HepG2 (cell line): ENCODE data around the gene PDCL3. TPM values are rescaled to one million over a fixed set of nuclear protein-coding genes. Genes with fewer than 3 reads are reported as not detected.

ENCODE experiments used
- CHCHD3 ChIP-seq: sonication (generic); formaldehyde crosslinking; IDR thresholded peaks from 2 replicates; pipeline ENCODE4 v1.8.0; 2022; ENCODE audit warnings: mild to moderate bottlenecking, missing genetic modification reagents, moderate library complexity
- FOXP4 ChIP-seq: sonication (generic); formaldehyde crosslinking; IDR thresholded peaks from 2 replicates; pipeline ENCODE4 v1.4.0; 2020; ENCODE audit warnings: missing genetic modification reagents
- NCOA5 ChIP-seq: sonication (generic); formaldehyde crosslinking; IDR thresholded peaks from 2 replicates; pipeline ENCODE4 v1.4.0; 2020; ENCODE audit warnings: missing genetic modification reagents
- RNF219 ChIP-seq: sonication (generic); formaldehyde crosslinking; IDR thresholded peaks from 2 replicates; pipeline ENCODE4 v1.5.0; 2020; ENCODE audit warnings: mild to moderate bottlenecking, missing genetic modification reagents
- SALL2 ChIP-seq: sonication (generic); formaldehyde crosslinking; IDR thresholded peaks from 2 replicates; pipeline ENCODE4 v1.8.1; 2023; ENCODE audit warnings: mild to moderate bottlenecking, missing genetic modification reagents, inconsistent platforms
- SNAI1 ChIP-seq: sonication (generic); formaldehyde crosslinking; IDR thresholded peaks from 2 replicates; pipeline ENCODE4 v1.5.0; 2020; ENCODE audit warnings: mild to moderate bottlenecking, missing genetic modification reagents, borderline replicate concordance
- SP1 ChIP-seq, 2 experiments: fragments of 450-650 bp in 1 of 2; sonication (generic) in 1 of 2; formaldehyde crosslinking in 1 of 2; IDR thresholded peaks; 2 replicates each; pipeline versions ENCODE4 v1.4.0 to v1.6.1; 2016 to 2020; ENCODE audit warnings: missing genetic modification reagents in 1 of 2
- TOPORS ChIP-seq: sonication (generic); formaldehyde crosslinking; IDR thresholded peaks from 2 replicates; pipeline ENCODE4 v1.8.0; 2023; ENCODE audit warnings: mild to moderate bottlenecking, missing genetic modification reagents
- ZNF382 ChIP-seq: sonication (generic); formaldehyde crosslinking; IDR thresholded peaks from 2 replicates; pipeline ENCODE4 v1.5.0; 2020; ENCODE audit warnings: missing genetic modification reagents, mild to moderate bottlenecking, borderline replicate concordance
- ZNF746 ChIP-seq: sonication (generic); formaldehyde crosslinking; IDR thresholded peaks from 2 replicates; pipeline ENCODE4 v1.8.0; 2022; ENCODE audit warnings: mild to moderate bottlenecking, missing genetic modification reagents
- polyA plus RNA-seq, 8 experiments: library from polyadenylated mRNA; depleted of rRNA in 3 of 8; stranded (reverse) in 7 of 8; unstranded in 1 of 8; fragments of >200 nt; fragmentation: Illumina TruSeq in 4 of 8; extraction: Trizol in 4 of 8; gene quantifications; 2 replicates each; pipeline versions ENCODE4 v1.2.1 to v1.2.3, GENCODE V29; 2011 to 2016; ENCODE audit warnings: low read depth in 4 of 8, missing spikeins in 1 of 8, mixed read lengths in 1 of 8; ENCODE audit not compliant: insufficient read depth in 1 of 8
- total RNA-seq, 5 experiments: library from RNA; depleted of rRNA; stranded (reverse); fragments of >200 nt; fragmentation: Illumina TruSeq; extraction: Trizol; gene quantifications; 2 replicates each; pipeline ENCODE4 v1.2.3, GENCODE V29; 2016; ENCODE audit warnings: low read depth in 1 of 5
- TF ChIP-seq, protein P1 (sequence below): sonication (generic); formaldehyde crosslinking; IDR thresholded peaks from 2 replicates; pipeline ENCODE4 v1.5.1; 2020; ENCODE audit warnings: mild to moderate bottlenecking, missing genetic modification reagents
- TF ChIP-seq, protein P2 (sequence below): sonication (generic); formaldehyde crosslinking; conservative IDR thresholded peaks from 2 replicates; pipeline ENCODE4 v1.4.0; 2020; ENCODE audit warnings: mild to moderate bottlenecking, missing genetic modification reagents, moderate library complexity
- TF ChIP-seq, protein P3 (sequence below): sonication (generic); formaldehyde crosslinking; IDR thresholded peaks from 2 replicates; pipeline ENCODE4 v1.4.0; 2020; ENCODE audit warnings: missing genetic modification reagents
- TF ChIP-seq, protein P4 (sequence below): sonication (generic); formaldehyde crosslinking; IDR thresholded peaks from 2 replicates; pipeline ENCODE4 v1.8.0; 2023; ENCODE audit warnings: mild to moderate bottlenecking, missing genetic modification reagents

Gene PDCL3
- total and polyA plus RNA-seq, 2 of the 13 experiments (the other 11 are each of a cell fraction or from before 2014, with no cell fraction given): 14.4 to 24.4 TPM

DNA sequence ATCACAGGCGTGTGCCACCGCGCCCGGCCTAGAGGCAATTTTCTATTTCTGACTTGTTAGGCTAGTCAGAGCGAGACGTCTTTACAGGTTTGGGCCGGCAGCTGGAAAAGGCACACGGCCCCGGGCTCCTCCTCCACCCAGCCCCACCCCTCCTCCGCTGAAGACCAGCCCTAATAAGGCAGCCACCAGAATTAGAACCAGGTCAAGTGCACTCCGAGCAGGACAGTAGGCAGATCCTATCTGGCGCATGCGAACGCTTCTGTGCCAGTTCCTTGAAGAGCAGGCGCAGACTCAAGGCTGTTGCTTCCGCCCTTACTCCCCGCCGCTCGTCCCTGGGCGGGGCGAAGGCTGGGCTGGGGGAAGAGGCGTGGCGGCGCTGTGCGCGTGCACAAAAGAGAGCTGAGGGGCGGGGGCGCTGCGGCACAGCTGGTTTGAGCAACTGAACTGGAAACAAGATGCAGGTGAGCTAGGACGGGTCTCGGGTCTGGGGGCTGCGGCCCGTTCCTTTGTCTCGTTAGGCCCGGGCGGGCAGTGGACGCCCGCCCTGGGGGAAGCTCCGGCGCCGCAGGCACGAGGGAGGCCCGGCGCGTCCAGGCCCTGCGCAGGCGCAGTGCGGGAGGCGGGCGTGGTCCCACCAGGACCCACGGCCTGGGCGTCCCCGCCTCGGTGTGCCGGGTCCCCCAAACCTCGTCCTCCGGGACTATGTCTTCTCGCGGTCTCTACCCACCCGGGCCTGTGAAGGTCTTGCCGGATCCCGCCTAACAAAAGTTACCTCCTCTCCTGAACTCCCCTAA, at the start of gene PDCL3 (continued):
- TF ChIP-seq, protein P1, sequence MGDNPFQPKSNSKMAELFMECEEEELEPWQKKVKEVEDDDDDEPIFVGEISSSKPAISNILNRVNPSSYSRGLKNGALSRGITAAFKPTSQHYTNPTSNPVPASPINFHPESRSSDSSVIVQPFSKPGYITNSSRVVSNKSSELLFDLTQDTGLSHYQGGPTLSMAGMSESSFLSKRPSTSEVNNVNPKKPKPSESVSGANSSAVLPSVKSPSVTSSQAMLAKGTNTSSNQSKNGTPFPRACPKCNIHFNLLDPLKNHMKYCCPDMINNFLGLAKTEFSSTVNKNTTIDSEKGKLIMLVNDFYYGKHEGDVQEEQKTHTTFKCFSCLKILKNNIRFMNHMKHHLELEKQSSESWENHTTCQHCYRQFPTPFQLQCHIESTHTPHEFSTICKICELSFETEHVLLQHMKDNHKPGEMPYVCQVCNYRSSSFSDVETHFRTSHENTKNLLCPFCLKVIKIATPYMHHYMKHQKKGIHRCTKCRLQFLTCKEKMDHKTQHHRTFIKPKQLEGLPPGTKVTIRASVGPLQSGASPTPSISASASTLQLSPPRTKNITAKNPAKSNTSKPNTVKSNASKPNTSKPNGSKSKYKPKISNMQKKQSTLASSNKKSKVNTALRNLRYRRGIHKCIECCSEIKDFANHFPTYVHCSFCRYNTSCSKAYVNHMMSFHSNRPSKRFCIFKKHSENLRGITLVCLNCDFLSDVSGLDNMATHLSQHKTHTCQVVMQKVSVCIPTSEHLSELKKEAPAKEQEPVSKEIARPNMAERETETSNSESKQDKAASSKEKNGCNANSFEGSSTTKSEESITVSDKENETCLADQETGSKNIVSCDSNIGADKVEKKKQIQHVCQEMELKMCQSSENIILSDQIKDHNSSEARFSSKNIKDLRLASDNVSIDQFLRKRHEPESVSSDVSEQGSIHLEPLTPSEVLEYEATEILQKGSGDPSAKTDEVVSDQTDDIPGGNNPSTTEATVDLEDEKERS (CRISPR knock-in tag): peak; percentile 73
- TF ChIP-seq RNF219: no peak
- TF ChIP-seq, protein P2, sequence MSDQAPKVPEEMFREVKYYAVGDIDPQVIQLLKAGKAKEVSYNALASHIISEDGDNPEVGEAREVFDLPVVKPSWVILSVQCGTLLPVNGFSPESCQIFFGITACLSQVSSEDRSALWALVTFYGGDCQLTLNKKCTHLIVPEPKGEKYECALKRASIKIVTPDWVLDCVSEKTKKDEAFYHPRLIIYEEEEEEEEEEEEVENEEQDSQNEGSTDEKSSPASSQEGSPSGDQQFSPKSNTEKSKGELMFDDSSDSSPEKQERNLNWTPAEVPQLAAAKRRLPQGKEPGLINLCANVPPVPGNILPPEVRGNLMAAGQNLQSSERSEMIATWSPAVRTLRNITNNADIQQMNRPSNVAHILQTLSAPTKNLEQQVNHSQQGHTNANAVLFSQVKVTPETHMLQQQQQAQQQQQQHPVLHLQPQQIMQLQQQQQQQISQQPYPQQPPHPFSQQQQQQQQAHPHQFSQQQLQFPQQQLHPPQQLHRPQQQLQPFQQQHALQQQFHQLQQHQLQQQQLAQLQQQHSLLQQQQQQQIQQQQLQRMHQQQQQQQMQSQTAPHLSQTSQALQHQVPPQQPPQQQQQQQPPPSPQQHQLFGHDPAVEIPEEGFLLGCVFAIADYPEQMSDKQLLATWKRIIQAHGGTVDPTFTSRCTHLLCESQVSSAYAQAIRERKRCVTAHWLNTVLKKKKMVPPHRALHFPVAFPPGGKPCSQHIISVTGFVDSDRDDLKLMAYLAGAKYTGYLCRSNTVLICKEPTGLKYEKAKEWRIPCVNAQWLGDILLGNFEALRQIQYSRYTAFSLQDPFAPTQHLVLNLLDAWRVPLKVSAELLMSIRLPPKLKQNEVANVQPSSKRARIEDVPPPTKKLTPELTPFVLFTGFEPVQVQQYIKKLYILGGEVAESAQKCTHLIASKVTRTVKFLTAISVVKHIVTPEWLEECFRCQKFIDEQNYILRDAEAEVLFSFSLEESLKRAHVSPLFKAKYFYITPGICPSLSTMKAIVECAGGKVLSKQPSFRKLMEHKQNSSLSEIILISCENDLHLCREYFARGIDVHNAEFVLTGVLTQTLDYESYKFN (CRISPR knock-in tag): peak; percentile 66
- TF ChIP-seq FOXP4 (CRISPR knock-in tag): peak; percentile 16; the same call in 1 of the 2 replicates
- no peak; the same call in 1 of the 2 replicates for TF ChIP-seq CHCHD3
- TF ChIP-seq ZNF746 (CRISPR knock-in tag): peak; percentile 17; the same call in 1 of the 2 replicates
- TF ChIP-seq SALL2 (CRISPR knock-in tag): peak; percentile 90; the same call in 1 of the 2 replicates
- TF ChIP-seq TOPORS (CRISPR knock-in tag): no peak; the same call in 1 of the 2 replicates
- no peak for TF ChIP-seq NCOA5 (CRISPR knock-in tag)
- TF ChIP-seq, protein P3, sequence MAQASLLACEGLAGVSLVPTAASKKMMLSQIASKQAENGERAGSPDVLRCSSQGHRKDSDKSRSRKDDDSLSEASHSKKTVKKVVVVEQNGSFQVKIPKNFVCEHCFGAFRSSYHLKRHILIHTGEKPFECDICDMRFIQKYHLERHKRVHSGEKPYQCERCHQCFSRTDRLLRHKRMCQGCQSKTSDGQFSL (CRISPR knock-in tag): no peak; the same call in 1 of the 2 replicates
- TF ChIP-seq SP1 (IDR thresholded peaks at IDR 0.05): no peak
- peak; percentile 84 for TF ChIP-seq SP1 (CRISPR knock-in tag; IDR thresholded peaks at IDR 0.05)
- TF ChIP-seq SNAI1: no peak; the same call in none of the 2 replicates
- TF ChIP-seq, protein P4, sequence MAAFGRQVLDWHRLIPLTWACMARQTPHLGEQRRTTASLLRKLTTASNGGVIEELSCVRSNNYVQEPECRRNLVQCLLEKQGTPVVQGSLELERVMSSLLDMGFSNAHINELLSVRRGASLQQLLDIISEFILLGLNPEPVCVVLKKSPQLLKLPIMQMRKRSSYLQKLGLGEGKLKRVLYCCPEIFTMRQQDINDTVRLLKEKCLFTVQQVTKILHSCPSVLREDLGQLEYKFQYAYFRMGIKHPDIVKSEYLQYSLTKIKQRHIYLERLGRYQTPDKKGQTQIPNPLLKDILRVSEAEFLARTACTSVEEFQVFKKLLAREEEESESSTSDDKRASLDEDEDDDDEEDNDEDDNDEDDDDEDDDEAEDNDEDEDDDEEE (CRISPR knock-in tag): peak; percentile 97
- TF ChIP-seq ZNF382 (CRISPR knock-in tag): no peak
